ENCODE measurements around the gene CTNND1. TPM values are rescaled to one million over a fixed set of nuclear protein-coding genes. Genes with fewer than 3 reads are reported as not detected.
A peak's percentile ranks its signal among the peaks of the same experiment; 100 is the strongest.

Gene CTNND1
- total RNA-seq, 2 donors from 2014 or later: 190 to 216 TPM

DNA sequence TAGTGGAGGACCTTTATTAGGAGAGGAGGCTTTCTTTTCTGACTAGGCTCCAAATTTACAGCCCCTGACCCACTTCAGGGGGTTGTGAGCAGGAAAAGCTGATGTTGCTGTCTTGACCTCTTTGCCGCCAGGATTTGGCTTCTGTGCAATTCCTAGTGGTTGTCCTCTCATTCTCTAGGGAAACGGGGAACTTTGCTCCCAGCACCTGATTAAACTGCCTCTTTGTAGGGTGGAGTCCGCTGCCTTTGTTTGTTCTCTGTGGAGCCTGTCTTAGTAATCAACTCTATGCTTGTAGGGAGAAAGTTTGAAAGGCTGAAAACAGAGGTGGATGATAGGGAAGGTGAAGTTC is 16.3 kb downstream of the CTNND1 start:
- H3K9me3 ChIP-seq (ENCODE audit: control insufficient read depth, low read length): no peaks in the 10 kb centered on the region
- peaks cover 42% of the 10 kb centered on the region for H3K4me1 ChIP-seq (ENCODE audit: control insufficient read depth, insufficient read depth, low read length)
- Mint-ChIP-seq H3K27ac (peak overlapping the region; percentile 100), H3K27me3 (ENCODE audit: insufficient read depth) (no peaks in the 10 kb centered on the region), H3K36me3 (ENCODE audit: low read depth) (peaks cover 17% of the 10 kb centered on the region), H3K9me3 (no peaks in the 10 kb centered on the region), H3K4me1 (peaks cover 85% of the 10 kb centered on the region), H3K4me3 (peak overlapping the region; percentile 51)
- peak overlapping the region; percentile 98 for H3K27ac ChIP-seq (ENCODE audit: low read depth, low read length)
- H3K9ac ChIP-seq (ENCODE audit: extremely low read depth, low read length, poor library complexity, severe bottlenecking): peak overlapping the region; percentile 92
- WGBS, 2 experiments (ENCODE audit: insufficient coverage in 1 of 2, insufficient read length in 1 of 2): 21 to 27% methylated on average over 3 of the region's 3 CpGs
- peak; percentile 63 for DNase-seq
- no peak for TF ChIP-seq CTCF (conservative IDR thresholded peaks at IDR 0.05)
- peaks cover 12% of the 10 kb centered on the region for H3K36me3 ChIP-seq (ENCODE audit: control insufficient read depth, insufficient read depth, low read length)
- H3K27me3 ChIP-seq (ENCODE audit: control insufficient read depth, insufficient read depth, low read length, poor library complexity, severe bottlenecking): no peaks in the 10 kb centered on the region
- H3K4me3 ChIP-seq (ENCODE audit: low read length): peak overlapping the region; percentile 68

DNA sequence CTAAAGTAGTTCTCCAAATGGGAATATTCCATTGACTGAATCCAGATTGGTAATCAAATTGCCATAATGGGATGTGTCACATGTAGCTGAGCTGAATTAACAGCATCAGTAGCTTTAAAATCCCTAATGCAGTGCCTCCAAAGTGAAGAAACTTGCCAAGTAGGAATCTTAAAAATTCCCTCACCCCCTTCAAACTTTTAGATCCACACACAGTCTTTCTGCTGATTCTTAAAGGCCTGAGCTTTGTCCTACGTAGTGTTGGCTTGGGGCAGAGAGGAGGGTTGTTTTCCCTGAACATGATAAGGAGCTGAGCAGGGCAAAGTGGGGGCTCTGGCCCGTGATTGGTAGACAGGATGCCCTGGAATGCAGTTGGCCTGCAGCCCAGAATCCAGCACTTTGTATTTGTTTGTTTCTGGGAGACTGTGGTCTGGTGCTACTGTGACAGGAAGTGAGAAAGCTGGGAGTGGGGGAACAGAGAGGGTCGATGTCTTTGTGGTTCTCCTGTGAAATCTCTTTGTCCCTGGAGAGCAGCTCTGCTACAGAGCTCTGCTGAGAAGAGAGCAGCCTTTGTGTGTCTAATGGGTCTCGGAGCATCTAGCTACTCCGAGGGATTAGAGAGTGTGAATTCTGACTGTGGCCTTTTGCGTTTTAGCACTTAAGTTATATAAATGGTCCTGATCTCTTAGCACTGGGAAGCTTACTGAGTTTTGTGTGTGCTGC is 16.9 kb downstream of the CTNND1 start:
- H3K4me1 ChIP-seq (ENCODE audit: control insufficient read depth, insufficient read depth, low read length): peaks cover 42% of the 10 kb centered on the region
- H3K4me3 ChIP-seq (ENCODE audit: low read length): peak overlapping the region; percentile 68
- peak; percentile 94 for DNase-seq

GRCh38 chr11:57779276-57779675 is 17.7 kb downstream of the CTNND1 start:
- H3K4me1 Mint-ChIP-seq: peaks cover 83% of the 10 kb centered on the region
- no peaks in the 10 kb centered on the region for H3K9me3 ChIP-seq (ENCODE audit: control insufficient read depth, low read length)
- peak; percentile 53 for TF ChIP-seq CTCF (conservative IDR thresholded peaks at IDR 0.05)
- H3K9me3 Mint-ChIP-seq: no peaks in the 10 kb centered on the region
- peak overlapping the region; percentile 100 for H3K27ac Mint-ChIP-seq
- H3K4me1 ChIP-seq (ENCODE audit: control insufficient read depth, insufficient read depth, low read length): peaks cover 42% of the 10 kb centered on the region
- peaks cover 5% of the 10 kb centered on the region for H3K36me3 ChIP-seq (ENCODE audit: control insufficient read depth, insufficient read depth, low read length)
- DNase-seq: peak; percentile 81
- peak overlapping the region; percentile 68 for H3K4me3 ChIP-seq (ENCODE audit: low read length)
- peaks cover 16% of the 10 kb centered on the region for H3K36me3 Mint-ChIP-seq (ENCODE audit: low read depth)
- WGBS, 2 experiments (ENCODE audit: insufficient coverage in 1 of 2, insufficient read length in 1 of 2): 44 to 86% methylated on average over 1 of the region's 1 CpG
- H3K27me3 ChIP-seq (ENCODE audit: control insufficient read depth, insufficient read depth, low read length, poor library complexity, severe bottlenecking): no peaks in the 10 kb centered on the region
- peak overlapping the region; percentile 98 for H3K27ac ChIP-seq (ENCODE audit: low read depth, low read length)
- H3K4me3 Mint-ChIP-seq: peak overlapping the region; percentile 51
- peak overlapping the region; percentile 92 for H3K9ac ChIP-seq (ENCODE audit: extremely low read depth, low read length, poor library complexity, severe bottlenecking)
- no peaks in the 10 kb centered on the region for H3K27me3 Mint-ChIP-seq (ENCODE audit: insufficient read depth)

More for the DNA sequence above, 16.9 kb downstream of the CTNND1 start:
- peaks cover 12% of the 10 kb centered on the region for H3K36me3 ChIP-seq (ENCODE audit: control insufficient read depth, insufficient read depth, low read length)
- H3K4me1 Mint-ChIP-seq: peaks cover 88% of the 10 kb centered on the region
- H3K9me3 Mint-ChIP-seq: no peaks in the 10 kb centered on the region
- no peaks in the 10 kb centered on the region for H3K27me3 ChIP-seq (ENCODE audit: control insufficient read depth, insufficient read depth, low read length, poor library complexity, severe bottlenecking)
- H3K9me3 ChIP-seq (ENCODE audit: control insufficient read depth, low read length): no peaks in the 10 kb centered on the region
- no peak for TF ChIP-seq CTCF (conservative IDR thresholded peaks at IDR 0.05)
- peak overlapping the region; percentile 92 for H3K9ac ChIP-seq (ENCODE audit: extremely low read depth, low read length, poor library complexity, severe bottlenecking)
- peaks cover 20% of the 10 kb centered on the region for H3K36me3 Mint-ChIP-seq (ENCODE audit: low read depth)
- H3K27ac Mint-ChIP-seq: peak overlapping the region; percentile 100
- H3K27ac ChIP-seq (ENCODE audit: low read depth, low read length): peak overlapping the region; percentile 98
- peak overlapping the region; percentile 51 for H3K4me3 Mint-ChIP-seq
- 0 to 6% methylated on average over 1 to 6 of the region's 6 CpGs for WGBS, 2 experiments (ENCODE audit: insufficient coverage in 1 of 2, insufficient read length in 1 of 2)
- H3K27me3 Mint-ChIP-seq (ENCODE audit: insufficient read depth): no peaks in the 10 kb centered on the region

Measured in endodermal cell (in vitro differentiated cells).